HG03457 (cell line): ENCODE results near the gene ANLN.
"Not testable (repeated sequence)": the region's sequence is repeated elsewhere in the genome, so short reads cannot be mapped to it uniquely, and the experiment has no call there.

Source experiments
- ATAC-seq: cut with Tn5 transposase; IDR thresholded peaks from one replicate; pipeline ENCODE4 v1.9.1; 2021; ENCODE audit warnings: moderate number of reproducible peaks; ENCODE audit not compliant: unreplicated experiment

Gene ANLN

DNA sequence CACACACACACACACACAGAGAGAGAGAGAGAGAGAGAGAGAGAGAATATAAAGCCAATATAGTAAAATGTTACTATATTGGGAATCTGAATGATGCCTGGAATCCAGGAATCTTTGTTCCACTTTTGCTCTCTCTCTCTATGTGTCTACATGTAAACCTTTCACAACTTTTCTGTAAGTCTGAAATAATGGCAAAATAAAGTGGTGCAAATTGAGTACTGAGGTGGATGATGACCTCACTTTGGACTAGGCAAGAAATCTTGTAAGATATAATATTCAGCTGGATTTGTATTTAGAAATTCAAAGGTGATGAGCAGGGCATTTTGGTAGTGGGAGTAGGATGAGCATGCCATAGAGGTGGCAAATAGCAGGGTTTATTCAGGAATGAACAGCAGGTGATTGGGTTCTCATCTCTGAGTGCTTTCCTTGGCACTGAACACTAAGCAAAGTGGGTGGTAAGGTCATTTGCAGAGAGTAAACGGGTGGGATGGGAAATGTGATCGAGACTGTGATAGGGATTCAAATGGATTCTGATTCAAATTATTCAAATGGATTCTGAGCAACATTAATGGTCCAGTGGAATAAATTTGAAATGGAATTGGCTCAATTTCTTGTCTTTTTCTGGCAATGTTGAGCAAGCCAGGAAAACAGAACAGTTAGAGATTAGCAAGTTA lies 9.7 kb upstream of the ANLN start:
- ATAC-seq, result no peak

DNA sequence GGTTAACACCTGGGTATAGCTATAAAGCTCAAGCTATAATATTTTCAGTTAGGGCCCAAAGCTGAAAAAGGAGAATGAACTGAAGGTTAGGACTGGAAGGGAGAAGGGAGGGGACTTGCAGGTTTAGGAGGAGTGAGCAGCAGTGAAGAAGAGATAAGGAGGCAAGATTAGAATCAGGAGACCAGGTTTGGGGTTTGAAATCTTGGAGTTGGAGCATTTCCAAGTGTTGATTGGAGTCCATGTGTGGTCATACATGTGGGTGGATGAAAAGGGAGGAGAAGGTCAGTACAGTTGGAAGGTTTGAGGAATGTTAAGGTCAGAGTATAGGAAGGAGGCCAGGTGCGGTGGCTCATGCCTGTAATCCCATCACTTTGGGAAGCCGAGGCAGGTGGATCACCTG lies 8.6 kb upstream of the ANLN start:
- ATAC-seq, result no peak

DNA sequence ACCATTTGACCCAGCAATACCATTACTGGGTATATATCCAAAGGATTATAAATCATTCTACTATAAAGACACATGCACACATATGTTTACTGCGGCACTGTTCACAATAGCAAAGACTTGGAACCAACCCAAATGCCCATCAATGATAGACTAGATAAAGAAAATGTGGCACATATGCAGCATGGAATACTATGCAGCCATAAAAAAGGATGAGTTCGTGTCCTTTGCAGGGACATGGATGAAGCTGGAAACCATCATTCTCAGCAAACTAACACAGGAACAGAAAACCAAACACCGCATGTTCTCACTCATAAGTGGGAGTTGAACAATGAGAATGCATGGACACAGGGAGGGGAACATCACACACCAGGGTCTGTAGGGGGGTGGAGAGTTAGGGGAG lies 6.4 kb upstream of the ANLN start:
- ATAC-seq, result not testable (repeated sequence)

DNA sequence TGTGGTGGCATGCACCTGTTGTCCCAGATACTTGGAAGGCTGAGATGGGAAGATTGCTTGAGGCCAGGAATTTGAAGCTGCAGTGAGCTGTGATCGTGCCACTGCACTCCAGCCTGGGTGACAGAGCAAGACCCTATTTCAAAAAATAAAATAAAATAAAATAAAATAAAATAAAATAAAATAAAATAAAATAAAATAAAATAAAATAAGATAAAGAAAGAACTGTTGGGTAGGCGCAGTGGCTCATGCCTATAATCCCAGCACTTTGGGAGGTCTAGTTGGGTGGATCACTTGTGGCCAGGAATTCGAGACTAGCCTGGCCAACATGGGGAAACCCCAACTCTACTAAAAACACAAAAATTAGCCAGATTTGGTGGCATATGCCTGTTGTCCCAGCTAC lies 4.0 kb upstream of the ANLN start:
- not testable (repeated sequence) for ATAC-seq

DNA sequence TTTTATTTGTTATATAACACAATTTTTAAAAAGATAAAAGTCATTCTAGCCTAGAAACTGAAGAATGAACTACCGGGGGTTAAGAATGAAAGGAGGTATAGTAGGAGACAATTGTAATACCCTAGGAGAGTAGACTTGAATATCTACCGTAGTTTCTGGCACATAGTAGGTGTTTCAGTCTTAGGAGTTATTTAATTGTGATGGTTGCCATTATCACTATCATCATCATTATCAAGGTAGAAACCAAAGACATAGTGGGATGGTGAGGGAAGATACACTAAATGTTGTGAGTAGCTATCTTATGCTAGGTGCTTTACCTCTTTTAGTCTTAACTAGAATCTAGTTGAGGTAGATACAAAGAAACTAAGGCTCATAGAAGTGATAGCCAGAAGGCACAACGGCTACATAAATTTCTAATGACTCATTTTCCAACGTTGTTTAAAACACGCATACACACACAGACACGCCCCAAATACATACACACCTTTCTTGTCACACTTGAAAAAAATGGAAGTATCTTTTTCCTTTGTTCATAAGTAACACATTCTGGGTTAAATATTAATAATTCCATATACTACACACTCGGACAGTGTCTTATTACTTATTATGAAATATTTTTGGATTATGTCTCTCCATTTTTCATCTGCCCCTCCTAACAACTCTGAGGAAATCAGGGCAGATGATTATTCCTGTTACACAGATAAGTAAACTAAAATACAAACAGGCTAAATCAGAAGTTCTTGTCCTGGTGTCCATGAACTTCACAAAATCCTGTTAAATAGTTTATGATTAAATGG lies 2.0 kb upstream of the ANLN start:
- no peak for ATAC-seq

DNA sequence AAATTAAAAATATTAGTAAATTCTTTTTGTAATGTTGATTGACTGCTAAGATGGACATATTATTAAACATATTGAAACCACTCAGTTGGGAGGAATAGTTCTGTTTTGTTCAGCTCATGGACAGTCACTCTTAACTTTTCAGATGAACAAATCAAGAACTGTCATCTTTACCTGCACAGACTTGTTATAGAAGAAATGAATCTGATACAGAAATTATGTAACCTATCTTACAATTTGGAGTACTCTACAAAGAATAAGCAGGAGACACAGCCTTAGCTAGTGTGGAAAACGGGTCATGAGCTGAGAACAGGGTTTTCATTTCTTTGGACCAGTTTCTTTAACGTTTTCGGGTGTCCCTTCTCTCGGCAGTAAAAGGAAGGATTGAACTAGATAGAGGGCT lies 1.2 kb upstream of the ANLN start:
- no peak for ATAC-seq

DNA sequence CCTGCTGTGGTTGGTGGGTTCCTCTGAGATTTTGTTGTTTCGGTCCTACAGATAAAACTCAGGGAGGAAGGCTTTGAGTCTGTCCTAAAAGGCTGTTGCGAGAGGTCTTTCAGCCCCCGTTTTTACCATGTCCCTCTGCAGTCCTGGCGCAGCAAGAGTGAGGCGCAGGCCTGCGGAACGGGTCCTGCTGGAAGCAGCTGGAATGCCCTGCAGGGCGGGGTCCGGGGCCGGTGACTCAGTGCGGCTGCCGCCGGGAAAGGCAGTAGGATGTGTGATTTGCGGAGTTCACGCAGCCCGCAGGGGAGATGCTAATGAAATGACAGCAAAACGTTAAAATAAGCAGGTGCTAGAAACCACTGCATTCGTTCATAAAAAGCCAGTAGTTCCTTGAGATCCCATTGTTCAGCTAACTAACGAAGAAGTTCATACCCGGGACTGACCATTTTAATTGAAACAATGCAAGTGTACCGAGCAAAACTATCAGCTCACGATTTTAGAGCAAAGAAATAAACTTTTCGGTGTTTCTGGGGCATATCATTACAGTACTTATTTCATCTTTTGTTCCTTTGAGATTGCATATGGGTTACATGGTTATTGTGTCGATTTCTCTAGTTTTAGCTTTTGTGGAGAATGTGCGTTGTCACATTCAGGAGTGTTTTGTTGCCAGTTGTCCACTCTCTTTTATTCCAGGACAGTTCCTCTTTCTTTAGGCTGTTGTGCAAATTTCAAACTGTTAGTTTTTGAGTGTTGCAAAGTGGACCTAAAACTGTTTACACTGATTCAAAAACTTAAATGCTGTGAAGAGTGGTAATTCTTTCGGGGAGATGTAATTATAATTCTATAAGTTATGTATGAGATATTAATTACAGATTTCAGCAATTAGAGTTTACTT lies 783 bp downstream of the ANLN start:
- ATAC-seq, result peak; percentile 20

DNA sequence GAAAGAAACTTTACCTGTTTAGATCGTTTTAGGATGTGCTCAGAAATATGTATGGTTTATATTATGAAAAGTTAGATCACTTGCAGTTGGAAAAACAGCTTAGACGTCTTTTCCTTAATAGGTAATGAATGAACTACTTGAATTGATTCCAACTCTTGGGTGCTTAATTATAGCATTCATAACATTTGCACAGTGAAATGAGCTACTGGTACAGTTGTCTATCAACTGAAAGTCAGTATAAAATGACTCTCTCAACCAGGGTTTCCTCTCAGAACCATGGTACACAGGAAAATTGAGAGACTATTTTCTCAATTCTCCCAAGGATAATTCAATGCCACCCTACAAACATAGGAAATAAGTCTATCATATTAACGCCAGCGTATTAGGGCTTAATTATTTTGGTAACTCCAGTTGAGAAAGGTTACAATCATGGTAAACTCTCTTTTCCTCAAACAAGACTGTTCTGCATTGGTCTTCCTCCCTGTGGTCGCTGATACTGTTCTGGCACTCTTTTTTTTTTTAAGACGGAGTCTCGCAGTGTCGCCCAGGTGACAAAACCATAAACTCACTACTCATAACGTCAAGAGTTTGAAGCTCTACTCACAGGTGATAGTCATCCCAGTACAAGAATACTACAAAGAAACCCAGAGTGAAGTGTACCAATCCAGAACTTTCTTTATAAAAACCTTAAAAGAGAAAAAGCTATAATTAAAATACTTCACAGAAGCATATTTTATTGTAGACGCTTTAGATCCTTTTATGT lies 2.0 kb downstream of the ANLN start:
- ATAC-seq, result peak; percentile 38

DNA sequence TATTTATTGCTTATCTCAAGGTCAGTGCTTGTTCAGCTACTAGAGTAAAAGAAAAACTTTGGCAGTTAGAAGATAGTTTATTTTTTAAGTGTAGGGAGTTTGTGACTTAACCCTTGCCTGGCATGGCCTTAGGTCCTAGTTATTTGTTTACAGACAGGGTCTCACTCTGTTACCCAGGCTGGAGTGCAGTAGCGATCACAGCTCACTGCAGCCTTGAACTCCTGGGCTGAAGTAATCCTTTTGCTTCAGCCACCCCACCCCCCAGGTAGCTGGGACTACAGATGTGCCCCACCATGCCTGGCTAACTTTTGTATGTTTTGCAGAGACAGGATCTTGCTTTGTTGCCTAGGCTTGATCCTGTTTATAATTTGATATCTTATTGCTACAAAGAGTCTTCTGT lies 4.2 kb downstream of the ANLN start:
- ATAC-seq, result no peak

DNA sequence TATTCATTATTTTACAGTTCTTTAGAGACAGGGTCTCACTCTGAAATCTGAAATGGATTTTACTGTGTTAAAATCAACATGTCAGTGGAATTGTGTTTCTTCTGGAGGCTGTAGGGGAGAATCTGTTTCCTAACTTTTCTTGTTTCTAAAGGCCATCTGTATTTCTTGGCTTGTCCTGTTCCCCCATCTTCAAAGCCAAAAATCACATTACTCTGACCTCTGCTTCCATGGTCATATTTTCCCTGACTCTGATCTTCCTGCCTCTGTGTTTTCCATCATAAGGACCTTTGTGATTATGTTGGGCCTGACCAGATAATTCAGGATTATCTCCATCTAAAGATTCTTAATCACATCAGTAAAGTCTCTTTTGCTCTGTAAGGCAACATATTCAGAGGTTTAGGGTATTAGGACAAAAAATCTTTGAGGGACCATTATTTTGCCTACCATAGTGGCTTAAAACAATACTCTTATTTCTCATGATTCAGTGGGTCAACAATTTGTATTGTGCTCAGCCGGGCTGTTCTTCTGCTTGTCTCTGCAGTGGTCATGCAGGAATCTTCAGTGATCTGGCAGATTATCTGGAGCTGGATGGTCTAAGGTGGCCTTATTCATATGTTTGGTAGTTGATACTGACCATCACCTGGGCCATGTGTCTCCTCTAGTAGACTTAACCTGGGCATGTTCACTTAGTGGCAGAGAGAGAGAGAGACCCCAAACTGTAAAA lies 5.7 kb downstream of the ANLN start:
- no peak for ATAC-seq

DNA sequence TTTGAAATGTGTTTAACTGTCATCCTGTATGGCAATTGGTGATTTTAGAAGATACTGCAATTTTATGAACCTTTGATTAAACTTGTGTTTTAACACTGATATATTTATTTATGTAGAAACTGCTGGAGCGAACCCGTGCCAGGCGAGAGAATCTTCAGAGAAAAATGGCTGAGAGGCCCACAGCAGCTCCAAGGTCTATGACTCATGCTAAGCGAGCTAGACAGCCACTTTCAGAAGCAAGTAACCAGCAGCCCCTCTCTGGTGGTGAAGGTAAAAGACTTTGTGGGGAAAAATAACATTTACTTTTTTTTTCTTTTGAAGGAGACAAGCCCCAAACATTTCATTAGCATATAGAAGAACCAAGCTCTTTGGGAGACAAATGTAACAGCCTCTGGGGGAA lies 6.5 kb downstream of the ANLN start:
- no peak for ATAC-seq

DNA sequence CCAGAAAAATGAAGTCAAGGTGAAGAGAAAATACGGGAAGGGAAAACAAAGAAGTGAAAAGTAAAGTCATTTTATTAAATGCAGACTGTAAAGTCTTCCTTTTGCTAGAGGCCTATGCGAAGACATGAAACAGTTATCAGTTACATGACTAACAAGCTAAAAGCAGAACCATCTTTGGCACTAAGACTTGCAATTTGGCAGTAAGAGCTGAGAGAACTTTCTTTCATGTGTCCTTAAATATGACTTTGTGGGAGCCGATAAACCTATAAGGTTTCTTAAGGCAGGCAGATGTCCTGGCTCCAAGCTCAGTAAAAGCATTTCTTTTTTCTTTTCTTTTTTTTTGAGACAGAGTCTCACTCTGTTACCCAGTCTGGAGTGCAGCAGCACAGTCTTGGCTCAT lies 10.4 kb downstream of the ANLN start:
- ATAC-seq, result no peak

DNA sequence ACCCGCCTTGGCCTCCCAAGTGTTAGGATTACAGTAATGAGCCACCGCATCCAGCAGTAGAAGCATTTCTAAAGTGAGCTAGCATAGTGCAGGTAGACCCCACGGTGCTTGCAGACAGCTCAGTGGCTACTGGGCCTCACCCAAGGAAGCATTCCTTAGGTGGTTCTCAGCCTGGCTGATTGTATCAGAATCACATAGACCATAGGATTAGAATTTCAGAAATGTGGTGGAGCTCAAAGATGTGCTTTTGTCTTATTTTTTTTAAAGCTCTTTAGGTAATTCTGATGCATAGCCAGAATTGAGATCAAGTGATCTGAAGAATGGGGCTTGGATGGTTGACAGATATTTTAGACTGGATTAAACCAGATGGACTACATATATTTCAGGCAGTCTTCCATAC lies 10.9 kb downstream of the ANLN start:
- ATAC-seq, result no peak

DNA sequence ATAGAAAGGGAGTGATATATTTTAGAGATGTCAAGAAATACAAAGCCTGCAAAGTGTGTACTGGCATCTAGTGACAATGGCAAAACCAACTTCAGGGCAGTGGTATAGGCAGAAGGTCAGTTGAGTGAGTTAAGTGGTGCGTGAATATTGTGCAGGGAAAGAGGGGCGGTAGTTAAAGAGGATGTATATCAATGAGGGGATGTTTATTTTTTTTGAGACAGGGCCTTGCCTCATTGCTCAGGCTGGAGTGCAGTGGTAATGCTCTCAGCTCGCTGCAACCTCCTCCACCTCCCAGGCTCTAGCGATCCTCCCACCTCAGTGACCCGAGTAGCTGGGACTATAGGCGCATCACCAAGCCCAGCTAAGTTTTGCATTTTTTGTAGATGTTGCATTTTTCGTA lies 13.8 kb downstream of the ANLN start:
- no peak for ATAC-seq

DNA sequence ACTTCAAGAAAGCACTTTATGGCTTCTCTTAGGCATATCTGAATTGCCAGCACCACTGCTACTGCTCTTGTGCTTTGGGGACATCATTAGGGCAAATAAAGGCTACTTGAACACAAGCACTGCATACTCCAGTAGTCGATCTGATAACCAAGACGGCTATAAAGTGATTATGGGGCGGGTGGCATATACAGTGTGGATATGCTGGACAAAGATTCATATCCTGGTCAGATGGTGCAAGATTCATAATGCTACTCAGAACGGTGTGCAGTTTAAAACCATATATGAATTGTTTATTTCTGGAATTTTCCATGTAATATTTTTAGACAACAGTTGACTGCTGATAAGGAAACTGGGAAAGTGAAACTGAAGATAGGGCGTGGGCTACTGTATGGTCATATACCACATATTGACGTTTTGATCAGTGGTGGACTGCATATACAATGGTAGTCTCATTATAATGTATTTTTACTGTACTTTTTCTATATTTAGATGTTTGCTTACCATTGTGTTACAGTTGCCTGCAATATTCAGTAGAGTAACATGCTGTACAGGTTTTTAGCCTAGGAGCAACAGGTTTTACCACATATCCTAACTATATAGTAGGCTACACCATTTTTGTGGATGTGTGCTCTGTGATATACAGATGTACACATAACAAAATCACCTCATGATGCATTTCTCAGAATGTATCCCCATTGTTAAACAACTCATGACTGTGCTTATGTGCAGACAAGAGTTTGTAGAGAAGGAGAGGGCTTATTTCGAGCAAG lies 15.2 kb downstream of the ANLN start:
- ATAC-seq, result no peak

DNA sequence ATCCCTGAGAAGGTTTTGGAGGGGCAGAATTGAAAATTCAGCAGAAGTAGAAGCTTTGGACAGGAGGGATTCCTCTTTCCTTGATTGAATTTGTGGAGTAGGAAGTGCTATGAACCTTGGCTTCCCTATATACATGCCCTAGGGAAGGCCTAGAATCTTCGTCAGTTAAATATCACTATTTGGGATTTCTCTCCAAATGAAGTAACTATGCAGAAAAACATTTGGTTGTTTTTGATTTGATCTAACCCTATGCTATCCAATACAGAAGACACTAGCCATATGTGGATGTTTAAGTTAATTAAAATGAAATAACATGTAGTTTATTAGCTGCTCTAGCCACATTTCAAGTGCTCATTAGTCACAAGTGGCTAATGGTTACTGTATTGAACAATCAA lies 15.7 kb downstream of the ANLN start:
- no peak for ATAC-seq

DNA sequence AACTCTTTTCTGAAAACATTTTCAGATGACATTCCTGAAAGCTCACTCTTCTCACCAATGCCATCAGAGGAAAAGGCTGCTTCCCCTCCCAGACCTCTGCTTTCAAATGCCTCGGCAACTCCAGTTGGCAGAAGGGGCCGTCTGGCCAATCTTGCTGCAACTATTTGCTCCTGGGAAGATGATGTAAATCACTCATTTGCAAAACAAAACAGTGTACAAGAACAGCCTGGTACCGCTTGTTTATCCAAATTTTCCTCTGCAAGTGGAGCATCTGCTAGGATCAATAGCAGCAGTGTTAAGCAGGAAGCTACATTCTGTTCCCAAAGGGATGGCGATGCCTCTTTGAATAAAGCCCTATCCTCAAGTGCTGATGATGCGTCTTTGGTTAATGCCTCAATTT lies 16.5 kb downstream of the ANLN start:
- no peak for ATAC-seq

DNA sequence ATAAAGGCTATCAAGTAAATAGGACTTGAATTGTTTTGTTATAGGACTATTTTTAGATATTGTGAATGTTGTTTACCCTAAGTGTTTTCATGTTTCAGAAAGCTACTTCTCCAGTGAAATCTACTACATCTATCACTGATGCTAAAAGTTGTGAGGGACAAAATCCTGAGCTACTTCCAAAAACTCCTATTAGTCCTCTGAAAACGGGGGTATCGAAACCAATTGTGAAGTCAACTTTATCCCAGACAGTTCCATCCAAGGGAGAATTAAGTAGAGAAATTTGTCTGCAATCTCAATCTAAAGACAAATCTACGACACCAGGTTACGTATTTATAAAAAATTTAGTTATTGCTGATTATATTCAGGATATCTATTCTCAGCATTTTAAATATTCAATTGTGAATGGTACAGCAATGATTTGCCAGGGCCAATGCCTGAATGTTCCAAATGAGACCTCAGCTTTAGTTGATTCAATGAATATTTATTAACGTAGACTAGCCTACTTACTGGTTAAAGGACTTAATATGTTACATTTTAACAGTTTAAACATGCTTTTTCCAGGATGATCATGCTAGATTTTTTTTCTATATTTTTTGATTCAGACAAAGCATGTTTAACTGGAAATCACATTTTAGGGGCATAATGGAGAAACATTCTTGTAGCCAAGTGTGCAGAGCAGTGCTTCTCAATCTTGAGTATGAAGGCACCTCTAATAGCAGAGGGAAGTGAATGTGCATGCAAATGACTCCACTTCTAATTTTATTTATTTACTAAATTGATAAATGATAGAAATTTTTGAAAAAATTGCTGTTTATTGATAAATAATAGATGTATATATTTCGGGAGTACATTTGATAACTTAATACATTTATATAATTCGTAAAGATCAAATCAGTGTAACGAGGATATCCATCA lies 18.2 kb downstream of the ANLN start:
- no peak for ATAC-seq

DNA sequence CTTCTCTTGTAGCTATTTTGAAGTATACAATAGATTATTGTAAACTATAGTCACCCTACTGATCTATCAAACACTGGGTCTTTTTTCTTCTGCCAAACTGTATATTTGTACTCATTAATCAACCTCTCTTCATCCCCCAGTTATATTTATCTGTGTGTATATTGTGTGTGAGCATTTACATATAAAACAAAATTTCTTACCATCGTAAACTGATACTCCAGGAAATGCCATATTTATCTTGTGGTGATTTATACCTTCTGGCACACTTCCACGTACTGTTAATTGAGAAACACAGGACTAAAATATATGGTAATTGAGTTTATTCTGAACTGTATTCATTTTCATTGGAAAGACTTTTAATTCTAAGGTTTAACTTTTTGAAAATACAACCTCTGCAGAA lies 18.9 kb downstream of the ANLN start:
- no peak for ATAC-seq
